ENCODE data around the gene DMAC2.
"Not testable (repeated sequence)": the region's sequence is repeated elsewhere in the genome, so short reads cannot be mapped to it uniquely, and the experiment has no call there.

DMAC2 gene

GRCh38 chr19:41442473-41443355 lies 3.0 kb upstream of the DMAC2 start, which contains the start of gene ERICH4:
Gene ERICH4 (plus strand): TSS chr19:41443156. CDS start chr19:41443170, 14 bp downstream.
- DNase-seq (ENCODE audit: low read depth in 3 of 3): no peak

GRCh38 chr19:41441321-41441945 lies 1.7 kb upstream of the DMAC2 start:
- no peak for DNase-seq (ENCODE audit: low read depth in 3 of 3)

- DNase-seq (ENCODE audit: low read depth in 3 of 3): no peak
These were observed 1.7 kb downstream of the DMAC2 start for GRCh38 chr19:41437944-41438574.

- no peak for DNase-seq (ENCODE audit: low read depth in 3 of 3)
These were observed 3.1 kb downstream of the DMAC2 start for GRCh38 chr19:41436674-41436951.

- DNase-seq (ENCODE audit: low read depth in 3 of 3): no peak
These were observed 3.6 kb downstream of the DMAC2 start for GRCh38 chr19:41435936-41436673.

- DNase-seq (ENCODE audit: low read depth in 3 of 3): not testable (repeated sequence)
These were observed 4.3 kb downstream of the DMAC2 start for GRCh38 chr19:41435376-41435775.

- no peak for DNase-seq (ENCODE audit: low read depth in 3 of 3)
These were observed 5.3 kb downstream of the DMAC2 start for GRCh38 chr19:41434450-41434849.

GRCh38 chr19:41433171-41433570 lies 6.5 kb downstream of the DMAC2 start:
- no peak for DNase-seq (ENCODE audit: low read depth in 3 of 3)

GRCh38 chr19:41431426-41432386 lies 8.0 kb downstream of the DMAC2 start:
- no peak for DNase-seq (ENCODE audit: low read depth in 3 of 3)

- no peak for DNase-seq (ENCODE audit: low read depth in 3 of 3)
These were observed 8.8 kb downstream of the DMAC2 start for GRCh38 chr19:41430922-41431321.

- DNase-seq (ENCODE audit: low read depth in 3 of 3): no peak
These were observed 11.2 kb downstream of the DMAC2 start for GRCh38 chr19:41428481-41428859.

GRCh38 chr19:41427647-41428480 lies 11.8 kb downstream of the DMAC2 start:
- peak in 1 of 3 experiments; percentile 9 for DNase-seq (ENCODE audit: low read depth in 3 of 3)

GRCh38 chr19:41426952-41427646 lies 12.6 kb downstream of the DMAC2 start, which contains the start of gene B3GNT8:
Gene B3GNT8 (minus strand): TSS chr19:41427374. CDS start chr19:41426778, 596 bp downstream.
- peak in 1 of 3 experiments; percentile 15 for DNase-seq (ENCODE audit: low read depth in 3 of 3)

- no peak for DNase-seq (ENCODE audit: low read depth in 3 of 3)
These were observed 13.4 kb downstream of the DMAC2 start for GRCh38 chr19:41426116-41426841.

- no peak for DNase-seq (ENCODE audit: low read depth in 3 of 3)
These were observed 14.3 kb downstream of the DMAC2 start for GRCh38 chr19:41425174-41426115.

- no peak for DNase-seq (ENCODE audit: low read depth in 3 of 3)
These were observed 15.2 kb downstream of the DMAC2 start for GRCh38 chr19:41424335-41425173.

- no peak for DNase-seq (ENCODE audit: low read depth in 3 of 3)
These were observed 16.8 kb downstream of the DMAC2 start for GRCh38 chr19:41422955-41423354.

Measured in stimulated activated CD4-positive, alpha-beta T cell treated with anti-CD3 and anti-CD28 coated beads, TNF-alpha, amount 100 ng/mL, for 4 hours (primary cell).